Measurements from ENCODE around the gene ARHGAP6.

ARHGAP6 gene

DNA sequence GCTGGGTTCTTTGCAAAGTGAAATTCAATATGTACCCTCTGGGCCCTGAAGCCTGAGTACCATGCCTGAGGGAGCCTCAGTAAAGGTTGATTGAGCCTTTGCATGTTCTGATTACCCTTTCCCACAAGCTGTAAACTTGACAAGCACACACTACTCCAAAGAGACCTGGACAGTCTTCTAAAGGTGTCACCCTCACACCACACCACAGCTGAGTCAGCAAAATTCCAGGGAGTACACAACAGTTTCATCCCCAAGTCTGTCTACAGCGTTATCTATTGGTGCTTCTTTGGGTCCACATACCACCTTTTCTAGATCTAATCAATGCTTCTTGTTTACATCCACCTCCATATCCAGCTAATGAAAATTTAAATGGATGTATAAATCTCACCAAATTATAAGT is 191.7 kb downstream of the ARHGAP6 start:
- H4K91ac ChIP-seq (ENCODE audit: low read depth, low read length, poor library complexity), result no peak overlapping the region
- no peak overlapping the region for H3K9ac ChIP-seq (ENCODE audit: low read depth, low read length, poor library complexity)
- no peak overlapping the region for H2AK5ac ChIP-seq (ENCODE audit: low read depth, low read length)
- no peak overlapping the region for H3K27ac ChIP-seq (replicated peaks; ENCODE audit: low read length)
- H2BK5ac ChIP-seq (ENCODE audit: low read length), result no peak overlapping the region
- H3K79me1 ChIP-seq (ENCODE audit: low read depth, low read length), result no peaks in the 10 kb centered on the region
- H2AFZ ChIP-seq (ENCODE audit: low read length), result no peak overlapping the region
- H2BK12ac ChIP-seq (ENCODE audit: low read length), result no peak overlapping the region
- H3K36me3 ChIP-seq (replicated peaks in 1 of 2; ENCODE audit: control insufficient read depth in 2 of 2, insufficient read depth in 2 of 2, low read length in 2 of 2), result no peaks in the 10 kb centered on the region
- H4K8ac ChIP-seq (ENCODE audit: low read depth, low read length), result no peak overlapping the region
- no peaks in the 10 kb centered on the region for H3K27me3 ChIP-seq (ENCODE audit: control insufficient read depth in 3 of 3, insufficient read depth in 3 of 3, low read depth in 1 of 3, low read length in 3 of 3)
- DNase-seq (ENCODE audit: low spot score), result no peak
- no peak overlapping the region for H3K23ac ChIP-seq (ENCODE audit: low read depth, low read length, poor library complexity)
- no peaks in the 10 kb centered on the region for H3K9me3 ChIP-seq (replicated peaks in 1 of 2; ENCODE audit: control insufficient read depth in 2 of 2, insufficient read depth in 1 of 2, low read depth in 1 of 2, low read length in 2 of 2)
- H2BK120ac ChIP-seq (ENCODE audit: low read depth, low read length), result no peak overlapping the region
- H3K4me2 ChIP-seq (ENCODE audit: insufficient read depth, low read length, poor library complexity, severe bottlenecking), result no peak overlapping the region
- H2BK15ac ChIP-seq (ENCODE audit: low read length), result no peak overlapping the region
- no peak overlapping the region for H3K14ac ChIP-seq (ENCODE audit: low read length)
- H3K4me1 ChIP-seq (ENCODE audit: control insufficient read depth in 2 of 2, insufficient read depth in 1 of 2, low read depth in 1 of 2, low read length in 2 of 2), result peaks cover 0 to 2% of the 10 kb centered on the region in 2 donors
- no peak overlapping the region for H3K4me3 ChIP-seq (ENCODE audit: low read length in 2 of 2)
- no peak overlapping the region for H3K4ac ChIP-seq (ENCODE audit: low read length)
- no peak overlapping the region for H3K18ac ChIP-seq (ENCODE audit: low read length)
- WGBS, 2 donors (ENCODE audit: extremely low coverage in 2 of 2, insufficient read length in 2 of 2, insufficient replicate concordance in 1 of 2), result no CpG with 5 or more reads among the region's 1 CpG

DNA sequence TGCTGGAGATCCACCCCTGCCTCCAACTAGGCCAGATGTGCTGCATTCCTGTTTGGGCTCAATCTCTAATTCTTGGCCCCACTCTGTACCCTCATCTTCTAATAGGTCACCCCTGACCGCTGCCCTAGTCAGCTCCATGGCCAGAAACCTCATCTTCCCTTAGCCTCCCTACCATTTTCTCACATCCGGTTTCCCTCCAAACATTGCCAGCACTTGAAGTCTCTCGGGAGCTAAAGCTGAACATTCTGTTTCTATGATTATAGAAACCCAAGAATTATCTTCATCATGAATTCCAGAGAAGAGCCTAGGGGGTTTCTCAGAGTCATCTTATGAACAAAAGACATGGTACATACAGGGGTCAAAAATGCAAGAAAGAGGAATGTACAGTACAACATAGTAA is 192.8 kb downstream of the ARHGAP6 start:
- no peak overlapping the region for H3K23ac ChIP-seq (ENCODE audit: low read depth, low read length, poor library complexity)
- WGBS, 2 donors (ENCODE audit: extremely low coverage in 2 of 2, insufficient read length in 2 of 2, insufficient replicate concordance in 1 of 2), result no CpG with 5 or more reads among the region's 3 CpGs
- H2BK120ac ChIP-seq (ENCODE audit: low read depth, low read length), result no peak overlapping the region
- no peak for DNase-seq (ENCODE audit: low spot score)
- no peaks in the 10 kb centered on the region for H3K4me1 ChIP-seq (ENCODE audit: control insufficient read depth in 2 of 2, insufficient read depth in 1 of 2, low read depth in 1 of 2, low read length in 2 of 2)
- no peak overlapping the region for H3K18ac ChIP-seq (ENCODE audit: low read length)
- no peak overlapping the region for H3K9ac ChIP-seq (ENCODE audit: low read depth, low read length, poor library complexity)
- H3K79me1 ChIP-seq (ENCODE audit: low read depth, low read length), result no peaks in the 10 kb centered on the region
- H2BK12ac ChIP-seq (ENCODE audit: low read length), result no peak overlapping the region
- no peak overlapping the region for H2AK5ac ChIP-seq (ENCODE audit: low read depth, low read length)
- no peak overlapping the region for H3K14ac ChIP-seq (ENCODE audit: low read length)
- no peak overlapping the region for H3K27ac ChIP-seq (replicated peaks; ENCODE audit: low read length)
- no peak overlapping the region for H3K4ac ChIP-seq (ENCODE audit: low read length)
- no peak overlapping the region for H2AFZ ChIP-seq (ENCODE audit: low read length)
- no peak overlapping the region for H4K91ac ChIP-seq (ENCODE audit: low read depth, low read length, poor library complexity)
- no peaks in the 10 kb centered on the region for H3K27me3 ChIP-seq (ENCODE audit: control insufficient read depth in 3 of 3, insufficient read depth in 3 of 3, low read depth in 1 of 3, low read length in 3 of 3)
- H4K8ac ChIP-seq (ENCODE audit: low read depth, low read length), result no peak overlapping the region
- no peak overlapping the region for H2BK15ac ChIP-seq (ENCODE audit: low read length)
- no peak overlapping the region for H3K4me3 ChIP-seq (ENCODE audit: low read length in 2 of 2)
- H3K36me3 ChIP-seq (replicated peaks in 1 of 2; ENCODE audit: control insufficient read depth in 2 of 2, insufficient read depth in 2 of 2, low read length in 2 of 2), result no peaks in the 10 kb centered on the region
- no peak overlapping the region for H3K4me2 ChIP-seq (ENCODE audit: insufficient read depth, low read length, poor library complexity, severe bottlenecking)
- no peak overlapping the region for H2BK5ac ChIP-seq (ENCODE audit: low read length)
- H3K9me3 ChIP-seq (replicated peaks in 1 of 2; ENCODE audit: control insufficient read depth in 2 of 2, insufficient read depth in 1 of 2, low read depth in 1 of 2, low read length in 2 of 2), result no peaks in the 10 kb centered on the region

DNA sequence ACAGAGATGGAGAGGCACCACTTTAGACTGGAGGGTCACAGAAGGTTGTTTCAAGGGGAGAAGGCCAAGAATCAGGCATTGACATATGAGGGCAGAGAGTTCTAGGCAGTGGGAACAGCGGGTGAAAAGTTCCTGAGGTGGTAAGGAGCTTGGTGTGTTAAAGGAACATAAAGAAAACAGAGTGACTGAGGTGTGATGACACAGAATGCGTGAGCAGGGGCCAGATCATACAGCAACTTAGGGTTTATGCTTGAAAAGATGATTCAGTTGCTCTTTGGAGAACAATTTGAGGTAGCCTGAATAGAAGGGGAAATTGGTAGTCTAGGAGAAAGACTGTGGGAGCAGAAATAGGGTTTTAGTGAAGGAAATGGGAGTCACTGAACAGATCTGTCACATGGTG is 193.3 kb downstream of the ARHGAP6 start:
- H3K36me3 ChIP-seq (replicated peaks in 1 of 2; ENCODE audit: control insufficient read depth in 2 of 2, insufficient read depth in 2 of 2, low read length in 2 of 2), result no peaks in the 10 kb centered on the region
- no CpG with 5 or more reads among the region's 2 CpGs for WGBS, 2 donors (ENCODE audit: extremely low coverage in 2 of 2, insufficient read length in 2 of 2, insufficient replicate concordance in 1 of 2)
- H3K9me3 ChIP-seq (replicated peaks in 1 of 2; ENCODE audit: control insufficient read depth in 2 of 2, insufficient read depth in 1 of 2, low read depth in 1 of 2, low read length in 2 of 2), result no peaks in the 10 kb centered on the region
- no peak overlapping the region for H4K91ac ChIP-seq (ENCODE audit: low read depth, low read length, poor library complexity)
- no peak overlapping the region for H2BK5ac ChIP-seq (ENCODE audit: low read length)
- no peak overlapping the region for H2AK5ac ChIP-seq (ENCODE audit: low read depth, low read length)
- no peak overlapping the region for H2BK120ac ChIP-seq (ENCODE audit: low read depth, low read length)
- no peaks in the 10 kb centered on the region for H3K27me3 ChIP-seq (ENCODE audit: control insufficient read depth in 3 of 3, insufficient read depth in 3 of 3, low read depth in 1 of 3, low read length in 3 of 3)
- H4K8ac ChIP-seq (ENCODE audit: low read depth, low read length), result no peak overlapping the region
- H3K14ac ChIP-seq (ENCODE audit: low read length), result no peak overlapping the region
- H2AFZ ChIP-seq (ENCODE audit: low read length), result no peak overlapping the region
- no peak overlapping the region for H3K4me3 ChIP-seq (ENCODE audit: low read length in 2 of 2)
- H3K4ac ChIP-seq (ENCODE audit: low read length), result no peak overlapping the region
- H3K27ac ChIP-seq (replicated peaks; ENCODE audit: low read length), result no peak overlapping the region
- no peak overlapping the region for H2BK12ac ChIP-seq (ENCODE audit: low read length)
- no peaks in the 10 kb centered on the region for H3K4me1 ChIP-seq (ENCODE audit: control insufficient read depth in 2 of 2, insufficient read depth in 1 of 2, low read depth in 1 of 2, low read length in 2 of 2)
- no peak overlapping the region for H3K9ac ChIP-seq (ENCODE audit: low read depth, low read length, poor library complexity)
- no peak overlapping the region for H3K23ac ChIP-seq (ENCODE audit: low read depth, low read length, poor library complexity)
- no peak for DNase-seq (ENCODE audit: low spot score)
- H3K4me2 ChIP-seq (ENCODE audit: insufficient read depth, low read length, poor library complexity, severe bottlenecking), result no peak overlapping the region
- H3K79me1 ChIP-seq (ENCODE audit: low read depth, low read length), result no peaks in the 10 kb centered on the region
- H2BK15ac ChIP-seq (ENCODE audit: low read length), result no peak overlapping the region
- no peak overlapping the region for H3K18ac ChIP-seq (ENCODE audit: low read length)

DNA sequence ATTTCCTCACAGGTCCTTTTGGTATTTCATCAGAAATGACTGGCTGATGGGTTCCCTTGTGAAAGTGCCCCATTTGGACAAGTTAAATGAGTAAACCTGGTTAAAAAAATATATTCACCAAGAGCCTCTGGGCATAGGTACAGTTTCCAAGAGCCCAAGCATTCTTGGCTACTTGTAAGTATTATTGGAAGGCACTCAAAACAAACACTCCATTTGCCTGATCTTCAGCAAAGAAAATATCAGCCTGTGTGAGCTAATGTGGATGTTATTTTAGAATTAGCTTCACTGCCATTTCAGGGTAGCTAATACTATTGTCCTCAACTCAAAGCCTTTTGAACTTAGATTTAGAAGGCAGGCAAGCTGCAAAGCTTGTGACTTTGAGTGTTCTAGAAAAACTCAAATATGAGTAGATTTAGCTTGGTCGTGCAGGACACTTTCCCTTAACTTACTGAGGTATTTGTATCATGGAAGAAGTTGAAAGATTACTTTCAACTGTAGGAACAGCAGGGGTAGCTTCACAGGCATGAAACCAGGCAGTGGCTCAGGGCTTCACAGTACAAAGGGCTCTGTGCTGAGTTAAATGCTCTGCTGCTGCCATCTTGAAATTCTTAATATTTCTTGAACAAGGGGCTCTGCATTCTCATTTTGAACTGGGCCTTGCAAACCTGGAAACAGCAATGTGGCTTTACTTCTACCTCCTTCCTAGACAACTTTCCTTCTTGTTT is 195.3 kb downstream of the ARHGAP6 start:
- H3K18ac ChIP-seq (ENCODE audit: low read length), result no peak overlapping the region
- H3K23ac ChIP-seq (ENCODE audit: low read depth, low read length, poor library complexity), result no peak overlapping the region
- H2BK12ac ChIP-seq (ENCODE audit: low read length), result no peak overlapping the region
- H2BK5ac ChIP-seq (ENCODE audit: low read length), result no peak overlapping the region
- no peak overlapping the region for H3K4me3 ChIP-seq (ENCODE audit: low read length in 2 of 2)
- H3K4me2 ChIP-seq (ENCODE audit: insufficient read depth, low read length, poor library complexity, severe bottlenecking), result no peak overlapping the region
- no peak overlapping the region for H4K8ac ChIP-seq (ENCODE audit: low read depth, low read length)
- H2AFZ ChIP-seq (ENCODE audit: low read length), result peak overlapping the region; percentile 12
- H2BK120ac ChIP-seq (ENCODE audit: low read depth, low read length), result no peak overlapping the region
- no peaks in the 10 kb centered on the region for H3K79me1 ChIP-seq (ENCODE audit: low read depth, low read length)
- WGBS, 2 donors (ENCODE audit: extremely low coverage in 2 of 2, insufficient read length in 2 of 2, insufficient replicate concordance in 1 of 2), result no CpG with 5 or more reads among the region's 1 CpG
- no peak overlapping the region for H2BK15ac ChIP-seq (ENCODE audit: low read length)
- no peaks in the 10 kb centered on the region for H3K4me1 ChIP-seq (ENCODE audit: control insufficient read depth in 2 of 2, insufficient read depth in 1 of 2, low read depth in 1 of 2, low read length in 2 of 2)
- no peak overlapping the region for H3K9ac ChIP-seq (ENCODE audit: low read depth, low read length, poor library complexity)
- no peak overlapping the region for H2AK5ac ChIP-seq (ENCODE audit: low read depth, low read length)
- H3K9me3 ChIP-seq (replicated peaks in 1 of 2; ENCODE audit: control insufficient read depth in 2 of 2, insufficient read depth in 1 of 2, low read depth in 1 of 2, low read length in 2 of 2), result no peaks in the 10 kb centered on the region
- no peak overlapping the region for H3K14ac ChIP-seq (ENCODE audit: low read length)
- DNase-seq (ENCODE audit: low spot score), result no peak
- H3K4ac ChIP-seq (ENCODE audit: low read length), result no peak overlapping the region
- H4K91ac ChIP-seq (ENCODE audit: low read depth, low read length, poor library complexity), result no peak overlapping the region
- H3K36me3 ChIP-seq (replicated peaks in 1 of 2; ENCODE audit: control insufficient read depth in 2 of 2, insufficient read depth in 2 of 2, low read length in 2 of 2), result no peaks in the 10 kb centered on the region
- no peak overlapping the region for H3K27ac ChIP-seq (replicated peaks; ENCODE audit: low read length)
- no peaks in the 10 kb centered on the region for H3K27me3 ChIP-seq (ENCODE audit: control insufficient read depth in 3 of 3, insufficient read depth in 3 of 3, low read depth in 1 of 3, low read length in 3 of 3)
